ENCODE measurements around the gene RPL27. TPM values are rescaled to one million over a fixed set of nuclear protein-coding genes. Genes with fewer than 3 reads are reported as not detected.

RPL27 gene
- total and polyA plus RNA-seq, 2 of the 13 experiments (the other 11 are each of a cell fraction or from before 2014, with no cell fraction given), result 1,585 to 5,840 TPM

- TF ChIP-seq SSRP1 (CRISPR knock-in tag; IDR thresholded peaks at IDR 0.05) (no peak), ATM (IDR thresholded peaks at IDR 0.05; ENCODE audit: borderline replicate concordance) (no peak), FOSL2 (CRISPR knock-in tag; IDR thresholded peaks at IDR 0.05) (peak; percentile 18), YEATS4 (CRISPR knock-in tag; IDR thresholded peaks at IDR 0.05; ENCODE audit: borderline replicate concordance) (peak; percentile 91), MAZ (IDR thresholded peaks at IDR 0.05; ENCODE audit: borderline replicate concordance, low read depth, low read length) (peak; percentile 71; the same call in 1 of the 2 replicates), MAZ (CRISPR knock-in tag; IDR thresholded peaks at IDR 0.05; ENCODE audit: low read depth) (peak; percentile 92), ZNF407 (CRISPR knock-in tag; IDR thresholded peaks at IDR 0.05; ENCODE audit: not compliant biosample characterization) (peak; percentile 98), ZNF691 (CRISPR knock-in tag; IDR thresholded peaks at IDR 0.05; ENCODE audit: borderline replicate concordance, low read depth) (peak; percentile 71; the same call in 1 of the 2 replicates)
- TF ChIP-seq, protein P1, sequence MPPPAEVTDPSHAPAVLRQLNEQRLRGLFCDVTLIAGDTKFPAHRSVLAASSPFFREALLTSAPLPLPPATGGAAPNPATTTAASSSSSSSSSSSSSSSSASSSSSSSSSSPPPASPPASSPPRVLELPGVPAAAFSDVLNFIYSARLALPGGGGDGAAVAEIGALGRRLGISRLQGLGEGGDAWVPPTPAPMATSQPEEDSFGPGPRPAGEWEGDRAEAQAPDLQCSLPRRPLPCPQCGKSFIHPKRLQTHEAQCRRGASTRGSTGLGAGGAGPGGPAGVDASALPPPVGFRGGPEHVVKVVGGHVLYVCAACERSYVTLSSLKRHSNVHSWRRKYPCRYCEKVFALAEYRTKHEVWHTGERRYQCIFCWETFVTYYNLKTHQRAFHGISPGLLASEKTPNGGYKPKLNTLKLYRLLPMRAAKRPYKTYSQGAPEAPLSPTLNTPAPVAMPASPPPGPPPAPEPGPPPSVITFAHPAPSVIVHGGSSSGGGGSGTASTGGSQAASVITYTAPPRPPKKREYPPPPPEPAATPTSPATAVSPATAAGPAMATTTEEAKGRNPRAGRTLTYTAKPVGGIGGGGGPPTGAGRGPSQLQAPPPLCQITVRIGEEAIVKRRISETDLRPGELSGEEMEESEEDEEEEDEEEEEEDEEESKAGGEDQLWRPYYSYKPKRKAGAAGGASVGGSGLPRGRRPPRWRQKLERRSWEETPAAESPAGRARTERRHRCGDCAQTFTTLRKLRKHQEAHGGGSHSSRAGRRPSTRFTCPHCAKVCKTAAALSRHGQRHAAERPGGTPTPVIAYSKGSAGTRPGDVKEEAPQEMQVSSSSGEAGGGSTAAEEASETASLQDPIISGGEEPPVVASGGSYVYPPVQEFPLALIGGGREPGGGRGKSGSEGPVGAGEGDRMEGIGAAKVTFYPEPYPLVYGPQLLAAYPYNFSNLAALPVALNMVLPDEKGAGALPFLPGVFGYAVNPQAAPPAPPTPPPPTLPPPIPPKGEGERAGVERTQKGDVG (CRISPR knock-in tag; IDR thresholded peaks at IDR 0.05; ENCODE audit: borderline replicate concordance), result no peak
- TF ChIP-seq, protein P2, sequence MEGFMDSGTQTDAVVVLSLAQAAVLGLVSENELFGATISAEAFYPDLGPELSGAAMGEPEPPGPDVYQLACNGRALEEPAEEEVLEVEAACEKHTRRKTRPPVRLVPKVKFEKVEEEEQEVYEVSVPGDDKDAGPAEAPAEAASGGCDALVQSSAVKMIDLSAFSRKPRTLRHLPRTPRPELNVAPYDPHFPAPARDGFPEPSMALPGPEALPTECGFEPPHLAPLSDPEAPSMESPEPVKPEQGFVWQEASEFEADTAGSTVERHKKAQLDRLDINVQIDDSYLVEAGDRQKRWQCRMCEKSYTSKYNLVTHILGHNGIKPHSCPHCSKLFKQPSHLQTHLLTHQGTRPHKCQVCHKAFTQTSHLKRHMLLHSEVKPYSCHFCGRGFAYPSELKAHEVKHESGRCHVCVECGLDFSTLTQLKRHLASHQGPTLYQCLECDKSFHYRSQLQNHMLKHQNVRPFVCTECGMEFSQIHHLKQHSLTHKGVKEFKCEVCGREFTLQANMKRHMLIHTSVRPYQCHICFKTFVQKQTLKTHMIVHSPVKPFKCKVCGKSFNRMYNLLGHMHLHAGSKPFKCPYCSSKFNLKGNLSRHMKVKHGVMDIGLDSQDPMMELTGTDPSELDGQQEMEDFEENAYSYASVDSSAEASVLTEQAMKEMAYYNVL (CRISPR knock-in tag; IDR thresholded peaks at IDR 0.05; ENCODE audit: borderline replicate concordance), result peak; percentile 81
- TF ChIP-seq, protein P3, sequence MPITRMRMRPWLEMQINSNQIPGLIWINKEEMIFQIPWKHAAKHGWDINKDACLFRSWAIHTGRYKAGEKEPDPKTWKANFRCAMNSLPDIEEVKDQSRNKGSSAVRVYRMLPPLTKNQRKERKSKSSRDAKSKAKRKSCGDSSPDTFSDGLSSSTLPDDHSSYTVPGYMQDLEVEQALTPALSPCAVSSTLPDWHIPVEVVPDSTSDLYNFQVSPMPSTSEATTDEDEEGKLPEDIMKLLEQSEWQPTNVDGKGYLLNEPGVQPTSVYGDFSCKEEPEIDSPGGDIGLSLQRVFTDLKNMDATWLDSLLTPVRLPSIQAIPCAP (CRISPR knock-in tag; IDR thresholded peaks at IDR 0.05; ENCODE audit: low read depth), result 0 out of 2 replicates have a peak, but pooled peaks have one; percentile 34
Measured at GRCh38 chr17:43021741-43022512, 23.7 kb downstream of the RPL27 start, which contains the start of gene VAT1 (continued).

Data from HepG2 (cell line).